ENCODE results near the gene FAIM2. TPM values are rescaled to one million over a fixed set of nuclear protein-coding genes. Genes with fewer than 3 reads are reported as not detected.

The FAIM2 gene
- total and polyA plus RNA-seq, 2 donors (not counting 3 experiments of a cell fraction or from before 2014, with no cell fraction given), result 0.01 TPM; not detected in 1

- no peak overlapping the region for H3K27ac ChIP-seq (ENCODE audit: insufficient read depth, low read depth, low read length)
- dilution Hi-C loops (cut with MboI; ENCODE audit: extremely low pct_ligation_motif_present, low sequenced_read_pairs) (no loop called here), intact Hi-C loops (cut with micrococcal nuclease) (loop anchor here (5.0 kb wide), 1 partner anchor 189 kb away; no protein-coding TSS in a partner anchor)
- no peak overlapping the region for H2AFZ ChIP-seq (ENCODE audit: low read depth, low read length)
- FAIRE-seq (no peak), DNase-seq (ENCODE audit: low read depth, low spot score) (no peak)
- H3K36me3 ChIP-seq (ENCODE audit: control insufficient read depth in 2 of 2, extremely low read depth in 1 of 2, insufficient read depth in 2 of 2, low read length in 2 of 2), result peaks cover 0 to 4% of the 10 kb centered on the region in 2 experiments
- H3K9ac ChIP-seq (replicated peaks; ENCODE audit: extremely low read depth, insufficient read depth, low read length), result no peak overlapping the region
- H3K9me3 ChIP-seq (replicated peaks; ENCODE audit: control insufficient read depth, insufficient read depth, low read length), result no peaks in the 10 kb centered on the region
- H3K4me1 ChIP-seq (ENCODE audit: control insufficient read depth, extremely low read depth, insufficient read depth, low read length), result peaks cover 47% of the 10 kb centered on the region
- H3K79me2 ChIP-seq (ENCODE audit: control insufficient read depth, insufficient read depth, low read length), result peaks cover 58% of the 10 kb centered on the region
- ChIA-PET CTCF (interaction anchor here (0.8 to 6.1 kb wide), 7 partner anchors 13 to 85 kb away, joined by 3 to 53 read pairs (median 4); partner anchors contain the start of gene TMBIM6), POLR2A (interaction anchor here (0.8 kb wide), 1 partner anchor 85 kb away, joined by 3 read pairs; the partner anchor contains the start of gene TMBIM6)
- TF ChIP-seq MYC (IDR thresholded peaks at IDR 0.05; ENCODE audit: low read depth, low read length) (no peak), FOS (IDR thresholded peaks at IDR 0.05; ENCODE audit: borderline replicate concordance, insufficient read depth, low read length) (no peak), MAX (IDR thresholded peaks at IDR 0.05; ENCODE audit: insufficient read depth, insufficient read length) (no peak), POLR2A (IDR thresholded peaks at IDR 0.05; ENCODE audit: low read depth, low read length) (no peak), JUN (IDR thresholded peaks at IDR 0.05; ENCODE audit: borderline replicate concordance, insufficient read depth, insufficient read length, low read depth) (no peak), CTCF (IDR thresholded peaks at IDR 0.05; ENCODE audit: extremely low read depth in 1 of 2, insufficient read depth in 1 of 2, low read depth in 1 of 2, low read length in 2 of 2) (no peak), GATA2 (IDR thresholded peaks at IDR 0.05; ENCODE audit: insufficient read depth, insufficient read length, low read depth, low read length) (no peak), POLR2AphosphoS5 (IDR thresholded peaks at IDR 0.05; ENCODE audit: insufficient read depth, low read depth, low read length) (no peak), EZH2 (IDR thresholded peaks at IDR 0.05; ENCODE audit: borderline replicate concordance, low read depth, low read length, severe bottlenecking) (no peak)
- BruUV-seq (replicated peaks), result no TSS peak
- no peaks in the 10 kb centered on the region for H4K20me1 ChIP-seq (replicated peaks; ENCODE audit: control insufficient read depth, extremely low read depth, insufficient read depth, low read length)
- no peaks in the 10 kb centered on the region for H3K9me1 ChIP-seq (replicated peaks; ENCODE audit: control insufficient read depth, extremely low read depth, insufficient read depth, low read length)
- H3K27me3 ChIP-seq (ENCODE audit: control insufficient read depth in 2 of 2, insufficient read depth in 2 of 2, low read length in 2 of 2), result no peaks in the 10 kb centered on the region
- H3K4me3 ChIP-seq (replicated peaks in 1 of 3; ENCODE audit: insufficient read depth in 1 of 3, low read depth in 1 of 3, low read length in 3 of 3), result no peak overlapping the region
- H3K4me2 ChIP-seq (ENCODE audit: insufficient read depth, low read length), result no peak overlapping the region
Observed at GRCh38 chr12:49825971-49826421, 77.7 kb downstream of the FAIM2 start.
